ENCODE results near the gene ACSS3.
"Not testable (repeated sequence)": the region's sequence is repeated elsewhere in the genome, so short reads cannot be mapped to it uniquely, and the experiment has no call there.

Gene ACSS3

GRCh38 chr12:81196595-81196994, 118.7 kb downstream of the ACSS3 start:
- no peak overlapping the region for H3K27ac ChIP-seq (ENCODE audit: insufficient read depth in 1 of 2, low read depth in 1 of 2, low read length in 2 of 2, poor library complexity in 1 of 2, severe bottlenecking in 2 of 2)
- H3K4me3 ChIP-seq (ENCODE audit: control insufficient read depth in 1 of 7, extremely low read depth in 1 of 7, insufficient read depth in 4 of 7, low read depth in 2 of 7, low read length in 6 of 7): no peak overlapping the region
- no peaks in the 10 kb centered on the region for H3K9me3 ChIP-seq (ENCODE audit: control extremely low read depth in 1 of 5, control insufficient read depth in 4 of 5, insufficient read depth in 2 of 5, low read depth in 1 of 5, low read length in 4 of 5)
- CTCF ChIA-PET: interaction anchor here (0.7 kb wide), 1 partner anchor 11 kb away, joined by 3 read pairs; no protein-coding TSS in a partner anchor
- H3K27me3 ChIP-seq (replicated peaks in 2 of 5; ENCODE audit: control insufficient read depth in 4 of 5, insufficient read depth in 5 of 5, low read length in 4 of 5): no peaks in the 10 kb centered on the region
- 100% methylated on average over 2 of the region's 3 CpGs for WGBS (ENCODE audit: insufficient coverage)
- no peaks in the 10 kb centered on the region for H3K36me3 ChIP-seq (ENCODE audit: control insufficient read depth in 4 of 4, insufficient read depth in 4 of 4, low read length in 3 of 4)
- no peak for DNase-seq
- POLR2A ChIA-PET: no interaction called here
- H3K4me1 ChIP-seq (ENCODE audit: control extremely low read depth in 1 of 4, control insufficient read depth in 4 of 4, insufficient read depth in 4 of 4, low read length in 3 of 4): no peaks in the 10 kb centered on the region

GRCh38 chr12:81200561-81200960, 122.7 kb downstream of the ACSS3 start:
- H3K4me3 ChIP-seq (ENCODE audit: control insufficient read depth in 1 of 7, extremely low read depth in 1 of 7, insufficient read depth in 4 of 7, low read depth in 2 of 7, low read length in 6 of 7); H3K4me1 ChIP-seq (ENCODE audit: control extremely low read depth in 1 of 4, control insufficient read depth in 4 of 4, insufficient read depth in 4 of 4, low read length in 3 of 4); H3K27me3 ChIP-seq (replicated peaks in 2 of 5; ENCODE audit: control insufficient read depth in 4 of 5, insufficient read depth in 5 of 5, low read length in 4 of 5); H3K36me3 ChIP-seq (ENCODE audit: control insufficient read depth in 4 of 4, insufficient read depth in 4 of 4, low read length in 3 of 4); DNase-seq; POLR2A ChIA-PET; H3K9me3 ChIP-seq (ENCODE audit: control extremely low read depth in 1 of 5, control insufficient read depth in 4 of 5, insufficient read depth in 2 of 5, low read depth in 1 of 5, low read length in 4 of 5); H3K27ac ChIP-seq (ENCODE audit: insufficient read depth in 1 of 2, low read depth in 1 of 2, low read length in 2 of 2, poor library complexity in 1 of 2, severe bottlenecking in 2 of 2); CTCF ChIA-PET: not testable (repeated sequence)
- 92% methylated on average over 4 of the region's 6 CpGs for WGBS (ENCODE audit: insufficient coverage)

- Histone ChIP-seq H3K4me1 (ENCODE audit: control extremely low read depth in 1 of 4, control insufficient read depth in 4 of 4, insufficient read depth in 4 of 4, low read length in 3 of 4) (no peaks in the 10 kb centered on the region), H3K36me3 (ENCODE audit: control insufficient read depth in 4 of 4, insufficient read depth in 4 of 4, low read length in 3 of 4) (no peaks in the 10 kb centered on the region), H3K27me3 (replicated peaks in 2 of 5; ENCODE audit: control insufficient read depth in 4 of 5, insufficient read depth in 5 of 5, low read length in 4 of 5) (no peaks in the 10 kb centered on the region), H3K27ac (ENCODE audit: insufficient read depth in 1 of 2, low read depth in 1 of 2, low read length in 2 of 2, poor library complexity in 1 of 2, severe bottlenecking in 2 of 2) (no peak overlapping the region), H3K9me3 (ENCODE audit: control extremely low read depth in 1 of 5, control insufficient read depth in 4 of 5, insufficient read depth in 2 of 5, low read depth in 1 of 5, low read length in 4 of 5) (no peaks in the 10 kb centered on the region), H3K4me3 (ENCODE audit: control insufficient read depth in 1 of 7, extremely low read depth in 1 of 7, insufficient read depth in 4 of 7, low read depth in 2 of 7, low read length in 6 of 7) (no peak overlapping the region)
- CTCF ChIA-PET: no interaction called here
- POLR2A ChIA-PET: no interaction called here
- DNase-seq: no peak
- WGBS (ENCODE audit: insufficient coverage): no CpG with 5 or more reads among the region's 3 CpGs
Observed at GRCh38 chr12:81203671-81204204, 125.9 kb downstream of the ACSS3 start.

- Histone ChIP-seq H3K27ac (ENCODE audit: insufficient read depth in 1 of 2, low read depth in 1 of 2, low read length in 2 of 2, poor library complexity in 1 of 2, severe bottlenecking in 2 of 2) (no peak overlapping the region), H3K36me3 (ENCODE audit: control insufficient read depth in 4 of 4, insufficient read depth in 4 of 4, low read length in 3 of 4) (no peaks in the 10 kb centered on the region), H3K4me1 (ENCODE audit: control extremely low read depth in 1 of 4, control insufficient read depth in 4 of 4, insufficient read depth in 4 of 4, low read length in 3 of 4) (no peaks in the 10 kb centered on the region), H3K27me3 (replicated peaks in 2 of 5; ENCODE audit: control insufficient read depth in 4 of 5, insufficient read depth in 5 of 5, low read length in 4 of 5) (no peaks in the 10 kb centered on the region), H3K9me3 (ENCODE audit: control extremely low read depth in 1 of 5, control insufficient read depth in 4 of 5, insufficient read depth in 2 of 5, low read depth in 1 of 5, low read length in 4 of 5) (no peaks in the 10 kb centered on the region), H3K4me3 (ENCODE audit: control insufficient read depth in 1 of 7, extremely low read depth in 1 of 7, insufficient read depth in 4 of 7, low read depth in 2 of 7, low read length in 6 of 7) (no peak overlapping the region)
- ChIA-PET CTCF (no interaction called here), POLR2A (no interaction called here)
- DNase-seq: no peak
- no CpG with 5 or more reads among the region's 1 CpG for WGBS (ENCODE audit: insufficient coverage)
Observed at GRCh38 chr12:81205416-81205815, 127.5 kb downstream of the ACSS3 start.

GRCh38 chr12:81206429-81206828, 128.6 kb downstream of the ACSS3 start:
- Histone ChIP-seq H3K27me3 (replicated peaks in 2 of 5; ENCODE audit: control insufficient read depth in 4 of 5, insufficient read depth in 5 of 5, low read length in 4 of 5) (no peaks in the 10 kb centered on the region), H3K4me3 (ENCODE audit: control insufficient read depth in 1 of 7, extremely low read depth in 1 of 7, insufficient read depth in 4 of 7, low read depth in 2 of 7, low read length in 6 of 7) (no peak overlapping the region), H3K36me3 (ENCODE audit: control insufficient read depth in 4 of 4, insufficient read depth in 4 of 4, low read length in 3 of 4) (no peaks in the 10 kb centered on the region), H3K27ac (ENCODE audit: insufficient read depth in 1 of 2, low read depth in 1 of 2, low read length in 2 of 2, poor library complexity in 1 of 2, severe bottlenecking in 2 of 2) (no peak overlapping the region), H3K4me1 (ENCODE audit: control extremely low read depth in 1 of 4, control insufficient read depth in 4 of 4, insufficient read depth in 4 of 4, low read length in 3 of 4) (no peaks in the 10 kb centered on the region), H3K9me3 (ENCODE audit: control extremely low read depth in 1 of 5, control insufficient read depth in 4 of 5, insufficient read depth in 2 of 5, low read depth in 1 of 5, low read length in 4 of 5) (no peaks in the 10 kb centered on the region)
- ChIA-PET POLR2A (no interaction called here), CTCF (no interaction called here)
- no CpG with 5 or more reads among the region's 2 CpGs for WGBS (ENCODE audit: insufficient coverage)
- no peak for DNase-seq

- DNase-seq: no peak
- Histone ChIP-seq H3K36me3 (ENCODE audit: control insufficient read depth in 4 of 4, insufficient read depth in 4 of 4, low read length in 3 of 4) (no peaks in the 10 kb centered on the region), H3K9me3 (ENCODE audit: control extremely low read depth in 1 of 5, control insufficient read depth in 4 of 5, insufficient read depth in 2 of 5, low read depth in 1 of 5, low read length in 4 of 5) (no peaks in the 10 kb centered on the region), H3K4me1 (ENCODE audit: control extremely low read depth in 1 of 4, control insufficient read depth in 4 of 4, insufficient read depth in 4 of 4, low read length in 3 of 4) (no peaks in the 10 kb centered on the region), H3K4me3 (ENCODE audit: control insufficient read depth in 1 of 7, extremely low read depth in 1 of 7, insufficient read depth in 4 of 7, low read depth in 2 of 7, low read length in 6 of 7) (no peak overlapping the region), H3K27me3 (replicated peaks in 2 of 5; ENCODE audit: control insufficient read depth in 4 of 5, insufficient read depth in 5 of 5, low read length in 4 of 5) (no peaks in the 10 kb centered on the region), H3K27ac (ENCODE audit: insufficient read depth in 1 of 2, low read depth in 1 of 2, low read length in 2 of 2, poor library complexity in 1 of 2, severe bottlenecking in 2 of 2) (no peak overlapping the region)
- CTCF ChIA-PET: no interaction called here
- WGBS (ENCODE audit: insufficient coverage): no CpG with 5 or more reads among the region's 1 CpG
- POLR2A ChIA-PET: no interaction called here
Observed at GRCh38 chr12:81207173-81207572, 129.3 kb downstream of the ACSS3 start.

GRCh38 chr12:81207664-81208063, 129.8 kb downstream of the ACSS3 start:
- no peak overlapping the region for H3K27ac ChIP-seq (ENCODE audit: insufficient read depth in 1 of 2, low read depth in 1 of 2, low read length in 2 of 2, poor library complexity in 1 of 2, severe bottlenecking in 2 of 2)
- WGBS (ENCODE audit: insufficient coverage): 100% methylated on average over 3 of the region's 4 CpGs
- H3K9me3 ChIP-seq (ENCODE audit: control extremely low read depth in 1 of 5, control insufficient read depth in 4 of 5, insufficient read depth in 2 of 5, low read depth in 1 of 5, low read length in 4 of 5): no peaks in the 10 kb centered on the region
- H3K4me1 ChIP-seq (ENCODE audit: control extremely low read depth in 1 of 4, control insufficient read depth in 4 of 4, insufficient read depth in 4 of 4, low read length in 3 of 4): no peaks in the 10 kb centered on the region
- no peaks in the 10 kb centered on the region for H3K27me3 ChIP-seq (replicated peaks in 2 of 5; ENCODE audit: control insufficient read depth in 4 of 5, insufficient read depth in 5 of 5, low read length in 4 of 5)
- no peak for DNase-seq
- ChIA-PET CTCF (no interaction called here), POLR2A (no interaction called here)
- H3K36me3 ChIP-seq (ENCODE audit: control insufficient read depth in 4 of 4, insufficient read depth in 4 of 4, low read length in 3 of 4): no peaks in the 10 kb centered on the region
- no peak overlapping the region for H3K4me3 ChIP-seq (ENCODE audit: control insufficient read depth in 1 of 7, extremely low read depth in 1 of 7, insufficient read depth in 4 of 7, low read depth in 2 of 7, low read length in 6 of 7)
